ENCODE results near the gene MYMX. TPM values are rescaled to one million over a fixed set of nuclear protein-coding genes. Genes with fewer than 3 reads are reported as not detected.

Gene MYMX
- total RNA-seq, 1 donor from 2014 or later = not detected

- FAIRE-seq (no peak), DNase-seq (ENCODE audit: low read depth) (no peak)
- TF ChIP-seq CTCF (IDR thresholded peaks at IDR 0.05; ENCODE audit: insufficient read depth, low read length, severe bottlenecking) = no peak
- Histone ChIP-seq H3K4me3 (ENCODE audit: low read depth, low read length) (no peak overlapping the region), H3K27me3 (ENCODE audit: control insufficient read depth, insufficient read depth, low read length) (no peaks in the 10 kb centered on the region), H3K36me3 (ENCODE audit: control insufficient read depth, insufficient read depth, low read length) (peaks cover 23% of the 10 kb centered on the region)
Observed at GRCh38 chr6:44258921-44259320, 42.2 kb downstream of the MYMX start.

- TF ChIP-seq CTCF (IDR thresholded peaks at IDR 0.05; ENCODE audit: insufficient read depth, low read length, severe bottlenecking) = no peak
- no peak for DNase-seq (ENCODE audit: low read depth)
- H3K27me3 ChIP-seq (ENCODE audit: control insufficient read depth, insufficient read depth, low read length) = no peaks in the 10 kb centered on the region
- FAIRE-seq = no peak
- peaks cover 14% of the 10 kb centered on the region for H3K36me3 ChIP-seq (ENCODE audit: control insufficient read depth, insufficient read depth, low read length)
- no peak overlapping the region for H3K4me3 ChIP-seq (ENCODE audit: low read depth, low read length)
Observed at GRCh38 chr6:44260011-44260410, 43.3 kb downstream of the MYMX start.

- H3K36me3 ChIP-seq (ENCODE audit: control insufficient read depth, insufficient read depth, low read length) = peaks cover 12% of the 10 kb centered on the region
- TF ChIP-seq CTCF (IDR thresholded peaks at IDR 0.05; ENCODE audit: insufficient read depth, low read length, severe bottlenecking) = no peak
- FAIRE-seq (no peak), DNase-seq (ENCODE audit: low read depth) (no peak)
- H3K27me3 ChIP-seq (ENCODE audit: control insufficient read depth, insufficient read depth, low read length) = no peaks in the 10 kb centered on the region
- no peak overlapping the region for H3K4me3 ChIP-seq (ENCODE audit: low read depth, low read length)
Observed at GRCh38 chr6:44260451-44261297, 43.9 kb downstream of the MYMX start.

GRCh38 chr6:44261581-44261980 is 44.9 kb downstream of the MYMX start:
- peaks cover under 1% of the 10 kb centered on the region for H3K27me3 ChIP-seq (ENCODE audit: control insufficient read depth, insufficient read depth, low read length)
- no peak overlapping the region for H3K4me3 ChIP-seq (ENCODE audit: low read depth, low read length)
- peaks cover 12% of the 10 kb centered on the region for H3K36me3 ChIP-seq (ENCODE audit: control insufficient read depth, insufficient read depth, low read length)
- DNase-seq (ENCODE audit: low read depth) (no peak), FAIRE-seq (no peak)
- TF ChIP-seq CTCF (IDR thresholded peaks at IDR 0.05; ENCODE audit: insufficient read depth, low read length, severe bottlenecking) = no peak

- H3K27me3 ChIP-seq (ENCODE audit: control insufficient read depth, insufficient read depth, low read length) = peaks cover 2% of the 10 kb centered on the region
- TF ChIP-seq CTCF (IDR thresholded peaks at IDR 0.05; ENCODE audit: insufficient read depth, low read length, severe bottlenecking) = no peak
- no peak for FAIRE-seq
- peaks cover 12% of the 10 kb centered on the region for H3K36me3 ChIP-seq (ENCODE audit: control insufficient read depth, insufficient read depth, low read length)
- no peak for DNase-seq (ENCODE audit: low read depth)
- no peak overlapping the region for H3K4me3 ChIP-seq (ENCODE audit: low read depth, low read length)
Observed at GRCh38 chr6:44262467-44263353, 46.0 kb downstream of the MYMX start.

Measured in bronchial epithelial cell (primary cell).